EH (cell line): ENCODE results near the gene ADA.

Source experiments
- DNase-seq: peaks from one replicate; pipeline ENCODE4 v3.0.0-alpha.2; 2015; ENCODE audit warnings: low read depth

Gene ADA

GRCh38 chr20:44624152-44624551 is 27.3 kb downstream of the ADA start:
- DNase-seq = no peak

GRCh38 chr20:44622501-44623270 is 28.8 kb downstream of the ADA start:
- DNase-seq = no peak

GRCh38 chr20:44621939-44622338 is 29.6 kb downstream of the ADA start:
- no peak for DNase-seq

GRCh38 chr20:44621325-44621724 is 30.2 kb downstream of the ADA start:
- DNase-seq = no peak

GRCh38 chr20:44620030-44620429 is 31.5 kb downstream of the ADA start:
- DNase-seq = no peak

GRCh38 chr20:44619294-44619693 is 32.2 kb downstream of the ADA start:
- DNase-seq = no peak

- no peak for DNase-seq
These were observed 33.2 kb downstream of the ADA start for GRCh38 chr20:44618318-44618731.

- DNase-seq = no peak
These were observed 34.9 kb downstream of the ADA start for GRCh38 chr20:44616604-44616964.

GRCh38 chr20:44615876-44616603 is 35.5 kb downstream of the ADA start:
- no peak for DNase-seq

- DNase-seq = no peak
These were observed 36.2 kb downstream of the ADA start for GRCh38 chr20:44615169-44615791.

GRCh38 chr20:44614525-44614924 is 37.0 kb downstream of the ADA start:
- no peak for DNase-seq

GRCh38 chr20:44613575-44613974 is 37.9 kb downstream of the ADA start:
- no peak for DNase-seq

GRCh38 chr20:44610313-44610962 is 41.1 kb downstream of the ADA start:
- DNase-seq = no peak

GRCh38 chr20:44609516-44610312 is 41.8 kb downstream of the ADA start:
- peak; percentile 88 for DNase-seq

- DNase-seq = peak; percentile 16
These were observed 42.4 kb downstream of the ADA start for GRCh38 chr20:44609006-44609515.

- no peak for DNase-seq
These were observed 44.6 kb downstream of the ADA start for GRCh38 chr20:44606725-44607441.

- no peak for DNase-seq
These were observed 48.2 kb downstream of the ADA start for GRCh38 chr20:44603327-44603726.

- DNase-seq = peak; percentile 83
These were observed 49.7 kb downstream of the ADA start for GRCh38 chr20:44601801-44602204.

- DNase-seq = no peak
These were observed 50.2 kb downstream of the ADA start for GRCh38 chr20:44601236-44601671.

GRCh38 chr20:44600758-44601201 is 50.7 kb downstream of the ADA start:
- no peak for DNase-seq

GRCh38 chr20:44600301-44600700 is 51.2 kb downstream of the ADA start:
- no peak for DNase-seq
